ENCODE data around the gene KRT6C.

GRCh38 chr12:52439420-52439819 lies 34.2 kb downstream of the KRT6C start:
- TF ChIP-seq CTCF (IDR thresholded peaks at IDR 0.05 in 4 of 5, conservative IDR thresholded peaks at IDR 0.05 in 1 of 5) (no peak), POLR2A (IDR thresholded peaks at IDR 0.05) (no peak)

All from gastrocnemius medialis (tissue), 4 donors.